ENCODE data around the gene FAM3C.

DNA sequence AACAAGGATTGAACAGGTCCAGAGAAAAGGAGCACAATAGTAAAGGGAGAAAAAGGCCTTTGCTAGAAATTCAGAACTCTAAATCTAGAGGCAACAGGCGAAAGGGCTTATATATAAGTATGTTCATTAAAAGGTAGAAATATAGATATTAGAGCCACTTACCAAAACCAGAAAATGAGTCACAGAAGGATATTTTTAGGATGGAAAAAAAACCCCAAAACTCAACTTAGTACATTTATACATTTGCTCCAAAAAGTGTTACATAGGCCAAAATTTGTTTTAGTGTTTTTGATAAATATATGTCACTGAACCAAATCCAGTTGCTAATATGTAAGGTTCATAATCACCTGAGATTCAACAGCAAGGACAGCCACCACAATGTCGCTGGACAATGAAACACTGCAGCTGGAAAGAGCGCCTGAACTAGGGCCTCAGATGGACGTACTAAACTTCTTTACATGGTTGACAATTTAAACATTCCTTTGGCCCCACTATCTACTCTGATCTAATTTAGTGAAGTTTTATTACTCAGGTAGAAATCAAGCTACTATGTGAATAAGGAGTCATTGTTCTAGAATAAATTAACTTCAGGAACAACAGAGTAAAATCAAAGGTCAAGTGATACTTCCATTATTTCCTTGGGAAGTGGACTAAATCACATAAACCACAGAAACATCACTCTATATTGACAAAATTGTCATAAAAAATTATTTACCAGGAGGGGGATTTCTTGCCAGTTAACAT, 10.9 kb downstream of the FAM3C start:
- no peak for TF ChIP-seq EZH2 (IDR thresholded peaks at IDR 0.05; ENCODE audit: low read length, missing control alignments)
- TF ChIP-seq, protein P1, sequence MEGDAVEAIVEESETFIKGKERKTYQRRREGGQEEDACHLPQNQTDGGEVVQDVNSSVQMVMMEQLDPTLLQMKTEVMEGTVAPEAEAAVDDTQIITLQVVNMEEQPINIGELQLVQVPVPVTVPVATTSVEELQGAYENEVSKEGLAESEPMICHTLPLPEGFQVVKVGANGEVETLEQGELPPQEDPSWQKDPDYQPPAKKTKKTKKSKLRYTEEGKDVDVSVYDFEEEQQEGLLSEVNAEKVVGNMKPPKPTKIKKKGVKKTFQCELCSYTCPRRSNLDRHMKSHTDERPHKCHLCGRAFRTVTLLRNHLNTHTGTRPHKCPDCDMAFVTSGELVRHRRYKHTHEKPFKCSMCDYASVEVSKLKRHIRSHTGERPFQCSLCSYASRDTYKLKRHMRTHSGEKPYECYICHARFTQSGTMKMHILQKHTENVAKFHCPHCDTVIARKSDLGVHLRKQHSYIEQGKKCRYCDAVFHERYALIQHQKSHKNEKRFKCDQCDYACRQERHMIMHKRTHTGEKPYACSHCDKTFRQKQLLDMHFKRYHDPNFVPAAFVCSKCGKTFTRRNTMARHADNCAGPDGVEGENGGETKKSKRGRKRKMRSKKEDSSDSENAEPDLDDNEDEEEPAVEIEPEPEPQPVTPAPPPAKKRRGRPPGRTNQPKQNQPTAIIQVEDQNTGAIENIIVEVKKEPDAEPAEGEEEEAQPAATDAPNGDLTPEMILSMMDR (conservative IDR thresholded peaks at IDR 0.05 in 1 of 2, IDR thresholded peaks at IDR 0.05 in 1 of 2; ENCODE audit: low read depth in 1 of 2, low read length in 2 of 2) = no peak
